Fibroblast of villous mesenchyme (primary cell): ENCODE measurements around the gene ATP6V0D1. TPM values are rescaled to one million over a fixed set of nuclear protein-coding genes. Genes with fewer than 3 reads are reported as not detected.

Source experiments
- DNase-seq: peaks from one replicate; pipeline ENCODE4 v3.0.0-alpha.2; 2010; ENCODE audit warnings: low read depth
- H3K4me3 ChIP-seq: 2 replicates; pipeline ENCODE4 v1.5.1; 2011; ENCODE audit warnings: low read depth, mild to moderate bottlenecking, low read length
- total RNA-seq: library from RNA; depleted of rRNA; stranded (reverse); fragments of >200 nt; gene quantifications from 2 replicates; pipeline ENCODE4 v1.2.3, GENCODE V29; 2012
- TF ChIP-seq, protein P1 (sequence below): IDR thresholded peaks from 2 replicates; pipeline ENCODE4 v1.5.1; 2012; ENCODE audit warnings: low read depth, mild to moderate bottlenecking, low read length; ENCODE audit not compliant: insufficient read depth

Gene ATP6V0D1
- total RNA-seq, 1 donor = 122 TPM

DNA sequence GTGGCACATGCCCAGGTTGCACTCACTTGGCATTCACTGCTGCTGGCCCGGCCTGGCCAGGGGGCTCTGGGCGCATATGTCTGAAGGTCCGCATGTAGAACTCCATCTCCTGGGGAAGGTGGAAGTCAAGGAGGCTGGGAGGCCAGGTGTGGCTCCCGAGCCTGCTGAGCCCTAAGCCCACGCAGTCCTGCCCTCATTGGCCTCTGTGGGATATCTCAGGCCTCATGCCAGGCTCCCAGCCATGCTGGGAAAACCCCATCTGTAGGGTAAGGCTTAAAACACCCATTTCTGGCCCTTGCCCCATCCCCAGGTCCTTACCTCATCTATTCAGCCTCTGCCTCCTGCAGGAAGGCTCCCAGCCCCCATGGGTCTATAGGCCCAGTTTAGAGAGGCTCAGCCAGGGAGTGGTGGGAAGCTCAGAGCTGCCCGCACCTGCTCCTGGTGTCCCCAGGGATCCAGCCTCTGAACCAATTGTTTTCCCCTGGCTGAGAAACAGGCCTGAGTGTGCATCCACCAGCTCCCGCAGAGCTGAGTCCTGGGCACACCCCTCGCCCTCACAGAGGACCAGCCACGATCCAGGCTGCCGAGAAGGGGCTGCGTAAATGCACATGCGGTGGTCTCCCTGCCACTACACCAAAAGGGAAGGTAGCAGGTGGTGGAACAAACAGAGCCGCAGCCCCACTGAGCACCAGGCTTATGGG lies 85.3 kb downstream of the ATP6V0D1 start:
- no peak overlapping the region for H3K4me3 ChIP-seq
- TF ChIP-seq, protein P1, sequence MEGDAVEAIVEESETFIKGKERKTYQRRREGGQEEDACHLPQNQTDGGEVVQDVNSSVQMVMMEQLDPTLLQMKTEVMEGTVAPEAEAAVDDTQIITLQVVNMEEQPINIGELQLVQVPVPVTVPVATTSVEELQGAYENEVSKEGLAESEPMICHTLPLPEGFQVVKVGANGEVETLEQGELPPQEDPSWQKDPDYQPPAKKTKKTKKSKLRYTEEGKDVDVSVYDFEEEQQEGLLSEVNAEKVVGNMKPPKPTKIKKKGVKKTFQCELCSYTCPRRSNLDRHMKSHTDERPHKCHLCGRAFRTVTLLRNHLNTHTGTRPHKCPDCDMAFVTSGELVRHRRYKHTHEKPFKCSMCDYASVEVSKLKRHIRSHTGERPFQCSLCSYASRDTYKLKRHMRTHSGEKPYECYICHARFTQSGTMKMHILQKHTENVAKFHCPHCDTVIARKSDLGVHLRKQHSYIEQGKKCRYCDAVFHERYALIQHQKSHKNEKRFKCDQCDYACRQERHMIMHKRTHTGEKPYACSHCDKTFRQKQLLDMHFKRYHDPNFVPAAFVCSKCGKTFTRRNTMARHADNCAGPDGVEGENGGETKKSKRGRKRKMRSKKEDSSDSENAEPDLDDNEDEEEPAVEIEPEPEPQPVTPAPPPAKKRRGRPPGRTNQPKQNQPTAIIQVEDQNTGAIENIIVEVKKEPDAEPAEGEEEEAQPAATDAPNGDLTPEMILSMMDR = no peak
- no peak for DNase-seq

DNA sequence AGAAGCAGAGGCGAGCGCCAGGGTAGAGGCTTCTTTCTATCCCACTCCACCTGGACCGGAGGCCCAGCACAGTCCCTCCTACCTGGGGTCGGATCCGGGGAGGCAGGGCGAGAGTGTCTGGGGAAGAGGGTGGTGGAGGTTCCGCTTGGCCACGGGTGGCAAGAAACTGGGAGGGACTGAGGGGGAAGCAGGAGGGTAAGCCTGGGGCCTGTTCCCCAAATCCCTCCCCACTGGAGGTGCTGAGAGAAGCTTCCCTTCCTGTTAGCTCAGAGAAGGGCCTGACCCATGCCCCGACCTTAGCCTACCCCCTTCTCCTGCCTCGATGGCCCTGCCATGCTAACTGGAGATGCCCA lies 85.9 kb downstream of the ATP6V0D1 start:
- DNase-seq = no peak
- TF ChIP-seq, protein P1 = no peak
- H3K4me3 ChIP-seq = no peak overlapping the region

DNA sequence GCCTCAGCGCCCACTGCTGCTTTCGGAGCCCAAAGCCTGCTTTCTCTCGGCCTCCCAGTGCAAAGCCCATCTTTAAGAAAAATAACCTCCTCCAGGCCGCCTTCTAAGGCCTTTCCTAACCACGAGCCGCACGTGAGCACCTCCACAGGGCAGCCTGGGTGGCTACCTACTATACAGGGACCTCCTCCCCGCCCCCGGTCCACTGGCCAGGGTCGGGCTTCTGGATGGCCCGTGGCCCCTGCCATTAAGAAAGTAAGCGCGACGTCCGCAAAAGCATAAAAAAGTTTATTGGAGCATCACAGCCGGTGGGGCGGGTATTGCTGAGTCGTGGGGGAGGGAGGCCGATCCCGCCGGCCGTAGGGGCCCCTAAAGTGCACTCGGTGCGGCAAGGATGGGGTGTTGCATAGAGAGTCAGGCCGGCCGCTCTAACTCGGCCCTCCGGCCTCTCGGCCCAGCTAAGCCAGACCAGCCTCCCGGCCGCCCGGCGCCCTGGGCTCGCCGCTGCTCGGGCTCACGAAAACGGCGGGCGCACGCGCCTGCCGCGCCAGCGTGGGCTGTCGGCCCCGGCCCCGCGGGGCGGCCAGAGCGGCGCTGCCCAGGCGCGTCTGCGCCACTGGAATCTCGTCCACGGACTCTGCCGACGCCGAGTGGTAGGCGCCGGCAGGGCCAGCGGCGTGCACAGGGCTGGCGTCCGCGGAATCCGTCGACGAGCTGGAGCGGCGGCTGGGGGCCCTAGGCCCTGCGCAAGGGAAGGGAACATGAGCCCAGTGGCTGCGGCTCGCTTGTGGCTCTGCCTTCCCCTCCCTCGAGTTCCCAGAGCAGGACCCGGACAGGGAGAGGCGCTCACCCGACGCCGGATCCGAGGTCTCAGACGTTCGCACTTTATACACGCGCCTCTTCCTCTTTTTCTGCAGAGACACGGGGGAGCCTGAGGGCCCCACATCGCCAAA lies 86.5 kb downstream of the ATP6V0D1 start:
- TF ChIP-seq, protein P1 = no peak
- H3K4me3 ChIP-seq = no peak overlapping the region
- no peak for DNase-seq

DNA sequence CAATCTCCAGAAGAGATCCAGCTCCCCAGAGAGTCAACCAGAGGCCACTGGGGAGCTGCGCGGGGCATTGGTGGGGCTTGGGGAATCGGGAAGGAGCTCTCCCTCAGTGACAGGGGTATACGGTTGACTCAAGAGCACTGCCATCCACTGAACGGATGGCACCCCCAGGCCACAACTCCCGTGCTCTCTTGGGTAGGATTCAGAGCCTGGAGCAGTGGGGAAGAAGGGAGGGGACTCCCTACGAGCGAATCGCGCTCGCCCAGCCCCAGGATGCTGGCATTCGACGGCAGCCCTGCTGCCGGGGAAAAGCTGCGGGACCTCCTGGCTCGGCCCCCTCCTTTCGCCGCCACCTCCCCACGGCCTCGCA lies 87.2 kb downstream of the ATP6V0D1 start:
- peak overlapping the region; percentile 48 for H3K4me3 ChIP-seq

DNA sequence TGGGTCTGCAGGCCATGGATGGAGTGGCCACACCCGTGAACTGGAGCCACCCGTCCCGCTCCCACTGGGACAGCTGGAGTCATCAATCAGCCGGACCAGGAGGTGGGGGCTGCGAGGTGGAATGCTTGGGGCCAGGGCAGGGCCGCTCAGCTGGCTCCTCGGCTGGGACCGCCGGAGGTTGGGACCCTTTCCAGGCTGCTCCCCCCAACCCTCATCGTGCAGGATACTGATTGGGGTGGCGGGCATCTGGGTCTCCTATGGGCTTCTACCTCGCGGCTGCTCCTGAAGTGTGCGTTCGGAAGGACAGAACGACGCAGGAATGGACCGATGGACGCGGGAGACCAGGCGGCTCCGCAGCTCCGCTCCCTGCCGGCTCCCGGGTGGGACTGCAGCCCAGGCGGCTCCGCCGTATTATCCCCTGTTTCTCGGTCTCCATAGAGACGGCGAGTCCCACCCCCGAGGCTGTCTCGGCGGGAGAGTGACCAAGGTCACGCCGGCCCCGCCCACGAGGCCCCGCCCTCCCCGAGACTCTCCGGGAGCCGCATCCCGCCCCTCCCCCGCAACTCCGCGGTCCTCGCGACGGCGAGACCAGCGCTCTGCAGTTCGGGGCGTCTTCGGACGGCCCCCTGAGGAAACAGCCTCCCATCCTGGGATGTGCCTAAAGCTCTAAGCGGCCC lies 87.7 kb downstream of the ATP6V0D1 start, which contains the start of gene TPPP3:
TSS of gene TPPP3 (minus strand) at position 388 of the 677 bp plus-strand sequence. CDS start 2,387 bp downstream, outside the sequence.
- peak within 1 kb of the TSS; percentile 48 for H3K4me3 ChIP-seq
- TF ChIP-seq, protein P1 = peak; percentile 66
- peak; percentile 84 for DNase-seq

More for the DNA sequence above, 87.2 kb downstream of the ATP6V0D1 start:
- no peak for DNase-seq
- TF ChIP-seq, protein P1 = no peak

DNA sequence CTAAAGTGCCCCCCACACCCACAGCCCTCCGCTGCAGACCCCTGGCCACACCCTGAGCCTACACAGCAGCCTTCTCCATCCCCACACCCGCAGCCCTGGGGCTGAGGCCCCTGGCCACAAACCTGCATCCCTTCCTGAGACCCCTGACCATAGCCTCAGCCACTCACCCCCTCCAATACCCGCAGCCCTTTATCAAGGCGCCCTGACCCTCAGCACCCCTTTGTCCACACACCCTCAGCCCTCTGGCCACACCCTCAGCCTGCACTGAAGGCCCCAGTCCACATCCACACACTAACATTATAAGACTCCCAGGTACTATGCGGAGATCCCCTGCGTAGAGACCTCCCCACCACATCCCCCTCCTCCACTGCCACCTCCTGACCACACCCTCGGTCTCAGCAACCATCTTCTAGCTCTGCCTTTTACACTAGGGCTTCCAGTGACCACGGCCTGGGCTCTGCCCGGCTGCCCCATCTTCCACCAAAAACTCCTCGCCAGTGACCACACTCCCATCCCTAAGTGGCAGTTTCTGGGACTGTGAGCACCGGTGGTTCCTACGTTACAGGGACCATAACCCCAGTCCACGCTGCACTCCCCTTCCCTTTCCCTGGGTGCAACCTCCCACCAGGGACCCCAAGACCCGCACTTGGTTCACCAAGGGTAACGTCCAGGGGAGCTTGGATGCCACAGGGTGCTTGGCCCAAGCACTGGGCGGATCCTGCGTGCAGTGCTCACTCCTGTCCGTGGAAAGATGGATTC lies 88.5 kb downstream of the ATP6V0D1 start:
- DNase-seq = no peak
- H3K4me3 ChIP-seq = peak overlapping the region; percentile 48
- TF ChIP-seq, protein P1 = no peak
